HG03139 (cell line): ENCODE data around the gene RAMP3.
"Not testable (repeated sequence)": the region's sequence is repeated elsewhere in the genome, so short reads cannot be mapped to it uniquely, and the experiment has no call there.

ENCODE experiments used
- ATAC-seq: cut with Tn5 transposase; IDR thresholded peaks from one replicate; pipeline ENCODE4 v1.9.1; 2021; ENCODE audit not compliant: unreplicated experiment

Gene RAMP3

GRCh38 chr7:45190406-45191165 is 33.0 kb downstream of the RAMP3 start:
- ATAC-seq, result no peak

- ATAC-seq, result no peak
These were observed 33.8 kb downstream of the RAMP3 start for GRCh38 chr7:45191396-45191795.

GRCh38 chr7:45192621-45193041 is 35.0 kb downstream of the RAMP3 start:
- no peak for ATAC-seq

GRCh38 chr7:45193828-45194227 is 36.2 kb downstream of the RAMP3 start:
- ATAC-seq, result no peak

- ATAC-seq, result no peak
These were observed 38.8 kb downstream of the RAMP3 start for GRCh38 chr7:45196374-45196773.

GRCh38 chr7:45197461-45197860 is 39.9 kb downstream of the RAMP3 start:
- no peak for ATAC-seq

GRCh38 chr7:45198986-45199385 is 41.4 kb downstream of the RAMP3 start:
- ATAC-seq, result no peak

GRCh38 chr7:45199506-45199905 is 41.9 kb downstream of the RAMP3 start:
- ATAC-seq, result no peak

GRCh38 chr7:45202625-45203024 is 45.0 kb downstream of the RAMP3 start:
- ATAC-seq, result no peak

- no peak for ATAC-seq
These were observed 45.4 kb downstream of the RAMP3 start for GRCh38 chr7:45203036-45203435.

GRCh38 chr7:45203459-45203858 is 45.9 kb downstream of the RAMP3 start:
- no peak for ATAC-seq

- peak; percentile 78 for ATAC-seq
These were observed 46.4 kb downstream of the RAMP3 start for GRCh38 chr7:45203936-45204445.

GRCh38 chr7:45206266-45206665 is 48.7 kb downstream of the RAMP3 start:
- ATAC-seq, result not testable (repeated sequence)

- ATAC-seq, result not testable (repeated sequence)
These were observed 52.3 kb downstream of the RAMP3 start for GRCh38 chr7:45209909-45210308.

- ATAC-seq, result no peak
These were observed 53.5 kb downstream of the RAMP3 start for GRCh38 chr7:45211066-45211465.

GRCh38 chr7:45211958-45212357 is 54.4 kb downstream of the RAMP3 start:
- no peak for ATAC-seq

GRCh38 chr7:45212606-45213005 is 55.0 kb downstream of the RAMP3 start:
- ATAC-seq, result no peak

- no peak for ATAC-seq
These were observed 58.0 kb downstream of the RAMP3 start for GRCh38 chr7:45215601-45216062.

GRCh38 chr7:45216181-45216580 is 58.6 kb downstream of the RAMP3 start:
- ATAC-seq, result no peak

- ATAC-seq, result no peak
These were observed 59.1 kb downstream of the RAMP3 start for GRCh38 chr7:45216622-45217165.

GRCh38 chr7:45217358-45217757 is 59.8 kb downstream of the RAMP3 start:
- no peak for ATAC-seq

GRCh38 chr7:45219130-45219529 is 61.5 kb downstream of the RAMP3 start:
- no peak for ATAC-seq
